Gastrocnemius medialis (tissue), 4 donors: ENCODE measurements around the gene CDCA8. TPM values are rescaled to one million over a fixed set of nuclear protein-coding genes. Genes with fewer than 3 reads are reported as not detected.

Experiments used
- ATAC-seq, 2 donors: fragments of 150-250 bp; one replicate each; pipeline ENCODE4 v1.9.1; 2016
- DNase-seq, 2 donors: peaks; one replicate each; pipeline ENCODE4 v3.0.0-alpha.2; 2019
- H3K27ac ChIP-seq, 4 donors: fragments of 200-600 bp; sonication (generic); 1 replicate in 1 of 4; 2 replicates in 3 of 4; pipeline ENCODE4 v1.5.1; 2016 to 2018; ENCODE audit warnings: mild to moderate bottlenecking in 2 of 4, moderate library complexity in 1 of 4
- H3K27me3 ChIP-seq, 3 donors: fragments of 200-600 bp; sonication (generic) in 2 of 3; 1 replicate in 1 of 3; 2 replicates in 2 of 3; pipeline versions ENCODE4 v1.5.1 to v1.6.0; 2016 to 2019; ENCODE audit warnings: mild to moderate bottlenecking in 1 of 3, moderate library complexity in 1 of 3
- H3K36me3 ChIP-seq, 2 donors: fragments of 200-600 bp; sonication (generic) in 1 of 2; one replicate each; pipeline ENCODE4 v1.5.1; 2017 to 2018
- H3K4me1 ChIP-seq, 2 donors: fragments of 200-600 bp; sonication (generic) in 1 of 2; one replicate each; pipeline ENCODE4 v1.5.1; 2016 to 2017; ENCODE audit warnings: mild to moderate bottlenecking in 2 of 2
- H3K4me3 ChIP-seq, 4 donors: fragments of 200-600 bp; sonication (generic) in 3 of 4; 1 replicate in 1 of 4; 2 replicates in 3 of 4; pipeline ENCODE4 v1.5.1; 2016 to 2019; ENCODE audit warnings: mild to moderate bottlenecking in 2 of 4
- H3K9me3 ChIP-seq, 3 donors: fragments of 200-600 bp; sonication (generic) in 2 of 3; 1 replicate in 1 of 3; 2 replicates in 2 of 3; pipeline ENCODE4 v1.5.1; 2016 to 2019
- CTCF ChIP-seq, 5 experiments: fragments of 450-650 bp in 3 of 5; fragments of 200-600 bp in 2 of 5; sonication (generic) in 2 of 5; IDR thresholded peaks in 4 of 5; conservative IDR thresholded peaks in 1 of 5; 1 replicate in 4 of 5; 2 replicates in 1 of 5; pipeline ENCODE4 v1.5.1; 2016 to 2019; ENCODE audit warnings: antibody characterized with exemption in 5 of 5, mild to moderate bottlenecking in 3 of 5, moderate library complexity in 3 of 5
- POLR2A ChIP-seq, 2 donors: fragments of 450-650 bp; IDR thresholded peaks; one replicate each; pipeline ENCODE4 v1.6.1; 2017; ENCODE audit warnings: antibody characterized with exemption in 2 of 2, mild to moderate bottlenecking in 2 of 2, moderate library complexity in 2 of 2
- in situ Hi-C, 4 donors: fragments of 200-750 bp; cut with MboI; loops; one replicate each; pipeline versions ENCODE4 v1.15.0 to v1.8.0; 2017; ENCODE audit warnings: low sequenced_read_pairs in 4 of 4
- intact Hi-C: fragments of 100-400 bp; cut with DNase I; formaldehyde crosslinking; loops from one replicate; pipeline ENCODE4 v1.15.1; 2023; ENCODE audit warnings: low total_unique reads
- total RNA-seq, 4 donors: library from RNA; depleted of rRNA; stranded (reverse); fragments of >200 nt; gene quantifications; one replicate each; pipeline versions ENCODE4 v1.1.0 to v1.2.3, GENCODE V29; 2016

CDCA8 gene
- total RNA-seq, 4 donors from 2014 or later = 0.46 to 1.5 (median 0.60) TPM; not detected in 1

DNA sequence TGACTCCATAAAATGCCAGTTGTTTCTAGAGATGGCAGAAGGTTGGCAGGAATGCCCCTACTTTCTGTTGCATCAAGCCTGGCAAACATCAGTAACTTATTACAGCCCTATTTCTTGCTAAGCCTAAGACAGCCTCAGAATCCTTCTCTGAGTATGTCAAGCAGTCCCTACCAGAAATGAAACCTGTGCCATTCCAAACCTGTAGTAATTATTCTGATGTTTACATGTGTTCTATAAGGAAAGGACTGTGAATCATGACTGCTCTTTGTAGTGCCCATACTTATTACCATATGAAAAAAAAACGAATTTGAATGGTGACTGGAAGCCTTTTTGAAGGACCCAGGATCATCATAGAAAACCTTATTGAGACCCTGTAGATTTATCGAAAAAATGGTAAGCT lies 5.4 kb downstream of the CDCA8 start:
- ATAC-seq (no peak), DNase-seq (no peak)
- no peaks in the 10 kb centered on the region for H3K27me3 ChIP-seq
- H3K9me3 ChIP-seq = no peaks in the 10 kb centered on the region
- H3K4me1 ChIP-seq = peaks cover 1 to 3% of the 10 kb centered on the region in 2 donors
- H3K36me3 ChIP-seq = no peaks in the 10 kb centered on the region
- H3K27ac ChIP-seq = no peak overlapping the region
- intact Hi-C loops = loop anchor here (10.0 kb wide), 1 partner anchor 327 kb away; no protein-coding TSS in a partner anchor
- no peak for TF ChIP-seq CTCF (IDR thresholded peaks at IDR 0.05 in 4 of 5, conservative IDR thresholded peaks at IDR 0.05 in 1 of 5)
- in situ Hi-C loops = loop anchor here in 1 of 4 donors (10.0 kb wide), 1 partner anchor 157 kb away; the partner anchor contains the start of gene MTF1
- H3K4me3 ChIP-seq = no peak overlapping the region

DNA sequence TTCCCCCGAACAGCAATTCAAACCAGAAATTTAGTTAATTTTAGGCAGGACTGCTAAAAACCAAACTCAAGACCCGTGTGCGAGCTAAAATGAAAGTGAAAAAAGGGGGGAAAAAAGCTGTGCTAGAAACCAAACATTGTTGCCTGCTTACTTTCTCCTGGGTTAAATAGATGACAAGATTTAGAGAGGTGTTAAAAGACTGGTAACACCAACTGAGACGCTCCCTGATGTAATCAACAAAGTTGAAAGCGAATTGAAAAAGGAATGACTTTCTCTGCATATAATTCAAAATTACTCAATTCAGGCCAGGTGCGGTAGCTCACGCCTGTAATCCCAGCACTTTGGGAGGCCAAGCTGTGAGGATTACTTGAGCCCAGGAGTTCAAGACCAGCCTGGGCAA lies 6.8 kb downstream of the CDCA8 start:
- H3K27ac ChIP-seq = no peak overlapping the region
- no peaks in the 10 kb centered on the region for H3K36me3 ChIP-seq
- in situ Hi-C loops (loop anchor here in 1 of 4 donors (10.0 kb wide), 1 partner anchor 156 kb away; the partner anchor contains the start of gene MTF1), intact Hi-C loops (loop anchor here (10.0 kb wide), 1 partner anchor 326 kb away; no protein-coding TSS in a partner anchor)
- TF ChIP-seq POLR2A (IDR thresholded peaks at IDR 0.05) (no peak), CTCF (IDR thresholded peaks at IDR 0.05 in 4 of 5, conservative IDR thresholded peaks at IDR 0.05 in 1 of 5) (no peak)
- ATAC-seq (no peak), DNase-seq (no peak)
- H3K27me3 ChIP-seq = no peaks in the 10 kb centered on the region
- H3K9me3 ChIP-seq = no peaks in the 10 kb centered on the region
- H3K4me3 ChIP-seq = no peak overlapping the region
- H3K4me1 ChIP-seq = no peaks in the 10 kb centered on the region

- no peaks in the 10 kb centered on the region for H3K9me3 ChIP-seq
- in situ Hi-C loops = no loop called here
- no peak overlapping the region for H3K27ac ChIP-seq
- H3K4me3 ChIP-seq = no peak overlapping the region
- ATAC-seq = no peak
- no peak for TF ChIP-seq CTCF (IDR thresholded peaks at IDR 0.05 in 4 of 5, conservative IDR thresholded peaks at IDR 0.05 in 1 of 5)
- TF ChIP-seq POLR2A (IDR thresholded peaks at IDR 0.05) = no peak
- no peaks in the 10 kb centered on the region for H3K36me3 ChIP-seq
- no peaks in the 10 kb centered on the region for H3K27me3 ChIP-seq
- no peak for DNase-seq
- intact Hi-C loops = no loop called here
- no peaks in the 10 kb centered on the region for H3K4me1 ChIP-seq
These were observed 8.7 kb downstream of the CDCA8 start for GRCh38 chr1:37701051-37701450.

DNA sequence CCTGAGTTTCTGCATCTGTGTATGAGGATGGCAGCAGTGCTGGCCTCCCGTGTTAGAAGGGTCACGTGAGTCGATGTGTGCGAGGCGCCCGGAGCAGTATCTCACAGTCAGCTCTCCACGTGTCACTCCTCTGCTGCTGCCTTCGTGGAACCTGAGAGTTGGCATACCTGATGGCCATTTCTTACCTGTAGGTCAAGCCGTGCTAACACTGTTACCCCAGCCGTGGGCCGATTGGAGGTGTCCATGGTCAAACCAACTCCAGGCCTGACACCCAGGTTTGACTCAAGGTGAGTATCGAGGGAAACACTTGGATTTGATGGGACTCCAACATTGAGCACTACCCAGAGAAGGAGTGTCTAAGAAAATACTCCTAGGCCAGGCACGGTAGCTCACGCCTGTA lies 10.7 kb downstream of the CDCA8 start:
- H3K27me3 ChIP-seq = no peaks in the 10 kb centered on the region
- no peak for TF ChIP-seq POLR2A (IDR thresholded peaks at IDR 0.05)
- TF ChIP-seq CTCF (IDR thresholded peaks at IDR 0.05 in 4 of 5, conservative IDR thresholded peaks at IDR 0.05 in 1 of 5) = no peak
- intact Hi-C loops (no loop called here), in situ Hi-C loops (no loop called here)
- no peak overlapping the region for H3K27ac ChIP-seq
- no peaks in the 10 kb centered on the region for H3K9me3 ChIP-seq
- no peaks in the 10 kb centered on the region for H3K36me3 ChIP-seq
- no peaks in the 10 kb centered on the region for H3K4me1 ChIP-seq
- ATAC-seq (no peak), DNase-seq (no peak)
- no peak overlapping the region for H3K4me3 ChIP-seq

- no peak overlapping the region for H3K27ac ChIP-seq
- H3K9me3 ChIP-seq = no peaks in the 10 kb centered on the region
- DNase-seq = no peak
- H3K27me3 ChIP-seq = no peaks in the 10 kb centered on the region
- intact Hi-C loops (no loop called here), in situ Hi-C loops (no loop called here)
- TF ChIP-seq CTCF (IDR thresholded peaks at IDR 0.05 in 4 of 5, conservative IDR thresholded peaks at IDR 0.05 in 1 of 5) (no peak), POLR2A (IDR thresholded peaks at IDR 0.05) (no peak)
- no peaks in the 10 kb centered on the region for H3K36me3 ChIP-seq
- H3K4me3 ChIP-seq = no peak overlapping the region
- no peak for ATAC-seq
- H3K4me1 ChIP-seq = no peaks in the 10 kb centered on the region
These were observed 12.7 kb downstream of the CDCA8 start for GRCh38 chr1:37704966-37705365.
